Measurements from ENCODE around the gene PDCD1. TPM values are rescaled to one million over a fixed set of nuclear protein-coding genes. Genes with fewer than 3 reads are reported as not detected.

PDCD1 gene
- total RNA-seq, 1 experiment from 2014 or later, result not detected

- ChIA-PET POLR2A (ENCODE audit: unreplicated experiment) (no interaction called here), CTCF (no interaction called here)
- H4K20me1 ChIP-seq (ENCODE audit: low read length), result no peaks in the 10 kb centered on the region
- intact Hi-C loops (cut with micrococcal nuclease), result no loop called here
- H3F3A ChIP-seq (ENCODE audit: low read length, unreplicated experiment), result no peaks in the 10 kb centered on the region
- H3K4me1 ChIP-seq (ENCODE audit: insufficient read depth, low read length), result no peaks in the 10 kb centered on the region; the same call in 1 of the 2 replicates
- H3K4me3 ChIP-seq (ENCODE audit: low read length), result no peak overlapping the region
- H3K36me3 ChIP-seq (ENCODE audit: low read depth, low read length), result no peaks in the 10 kb centered on the region
- no peak for DNase-seq
- H3K9me2 ChIP-seq (replicated peaks; ENCODE audit: low read length), result no peaks in the 10 kb centered on the region
- no peak overlapping the region for H2AFZ ChIP-seq (ENCODE audit: low read length)
- no peaks in the 10 kb centered on the region for H3K79me2 ChIP-seq (ENCODE audit: low read length)
- H3K27me3 ChIP-seq (ENCODE audit: low read length), result no peaks in the 10 kb centered on the region
- BruUV-seq (replicated peaks), result no TSS peak
- no peaks in the 10 kb centered on the region for H3K9me3 ChIP-seq (ENCODE audit: low read length)
- no peak for ATAC-seq
- no peak overlapping the region for H3K4me2 ChIP-seq (ENCODE audit: low read length)
- no peak overlapping the region for H3K9ac ChIP-seq (ENCODE audit: low read length)
- TF ChIP-seq EZH2phosphoT487 (IDR thresholded peaks at IDR 0.05; ENCODE audit: borderline replicate concordance, low read length), result no peak
- TF ChIP-seq EZH2 (IDR thresholded peaks at IDR 0.05; ENCODE audit: low read length, unreplicated experiment), result no peak
- TF ChIP-seq CTCF (conservative IDR thresholded peaks at IDR 0.05; ENCODE audit: low read depth, low read length), result no peak
- no peak overlapping the region for H3K27ac ChIP-seq (ENCODE audit: low read length)
Observed at GRCh38 chr2:241892299-241893137, 33.8 kb upstream of the PDCD1 start.

GRCh38 chr2:241891988-241892298 lies 33.2 kb upstream of the PDCD1 start:
- Histone ChIP-seq H3K4me3 (ENCODE audit: low read length) (no peak overlapping the region), H4K20me1 (ENCODE audit: low read length) (no peaks in the 10 kb centered on the region), H3K27me3 (ENCODE audit: low read length) (no peaks in the 10 kb centered on the region), H2AFZ (ENCODE audit: low read length) (no peak overlapping the region), H3K4me1 (ENCODE audit: insufficient read depth, low read length) (no peaks in the 10 kb centered on the region; the same call in 1 of the 2 replicates), H3K27ac (ENCODE audit: low read length) (no peak overlapping the region), H3K9me2 (replicated peaks; ENCODE audit: low read length) (no peaks in the 10 kb centered on the region), H3K4me2 (ENCODE audit: low read length) (no peak overlapping the region), H3K79me2 (ENCODE audit: low read length) (no peaks in the 10 kb centered on the region), H3F3A (ENCODE audit: low read length, unreplicated experiment) (no peaks in the 10 kb centered on the region), H3K9me3 (ENCODE audit: low read length) (no peaks in the 10 kb centered on the region), H3K9ac (ENCODE audit: low read length) (no peak overlapping the region), H3K36me3 (ENCODE audit: low read depth, low read length) (no peaks in the 10 kb centered on the region)
- ChIA-PET POLR2A (ENCODE audit: unreplicated experiment) (no interaction called here), CTCF (no interaction called here)
- ATAC-seq (no peak), DNase-seq (no peak)
- TF ChIP-seq EZH2 (IDR thresholded peaks at IDR 0.05; ENCODE audit: low read length, unreplicated experiment) (no peak), EZH2phosphoT487 (IDR thresholded peaks at IDR 0.05; ENCODE audit: borderline replicate concordance, low read length) (no peak), CTCF (conservative IDR thresholded peaks at IDR 0.05; ENCODE audit: low read depth, low read length) (no peak)
- BruUV-seq (replicated peaks), result no TSS peak
- intact Hi-C loops (cut with micrococcal nuclease), result no loop called here

- BruUV-seq (replicated peaks), result no TSS peak
- Histone ChIP-seq H3K4me2 (ENCODE audit: low read length) (no peak overlapping the region), H3K4me3 (ENCODE audit: low read length) (no peak overlapping the region), H3K9me2 (replicated peaks; ENCODE audit: low read length) (no peaks in the 10 kb centered on the region), H3K79me2 (ENCODE audit: low read length) (no peaks in the 10 kb centered on the region), H3K27ac (ENCODE audit: low read length) (no peak overlapping the region), H3K9me3 (ENCODE audit: low read length) (no peaks in the 10 kb centered on the region), H3K27me3 (ENCODE audit: low read length) (no peaks in the 10 kb centered on the region), H3K36me3 (ENCODE audit: low read depth, low read length) (no peaks in the 10 kb centered on the region), H2AFZ (ENCODE audit: low read length) (no peak overlapping the region), H3K9ac (ENCODE audit: low read length) (no peak overlapping the region), H3K4me1 (ENCODE audit: insufficient read depth, low read length) (no peaks in the 10 kb centered on the region; the same call in 1 of the 2 replicates), H3F3A (ENCODE audit: low read length, unreplicated experiment) (no peaks in the 10 kb centered on the region), H4K20me1 (ENCODE audit: low read length) (no peaks in the 10 kb centered on the region)
- ChIA-PET POLR2A (ENCODE audit: unreplicated experiment) (no interaction called here), CTCF (no interaction called here)
- TF ChIP-seq EZH2 (IDR thresholded peaks at IDR 0.05; ENCODE audit: low read length, unreplicated experiment), result no peak
- intact Hi-C loops (cut with micrococcal nuclease), result no loop called here
- no peak for DNase-seq
- ATAC-seq, result no peak
Observed at GRCh38 chr2:241891315-241891987, 32.8 kb upstream of the PDCD1 start.

Data from PC-3 (cell line).